Measurements from ENCODE around the gene MRM1. TPM values are rescaled to one million over a fixed set of nuclear protein-coding genes. Genes with fewer than 3 reads are reported as not detected.

MRM1 gene
- total RNA-seq, 1 donor from 2014 or later: 2.7 TPM

GRCh38 chr17:36643086-36643685, 41.8 kb downstream of the MRM1 start:
- Histone ChIP-seq H3K9me3 (no peaks in the 10 kb centered on the region), H3K4me1 (peaks cover 16% of the 10 kb centered on the region), H3K27ac (no peak overlapping the region), H3K27me3 (peaks cover 10% of the 10 kb centered on the region), H3K4me3 (no peak overlapping the region), H3K36me3 (no peaks in the 10 kb centered on the region)
- intact Hi-C loops (cut with DNase I): no loop called here
- no peak for DNase-seq (ENCODE audit: extremely low spot score in 2 of 2)
- no peak for TF ChIP-seq POLR2AphosphoS5 (IDR thresholded peaks at IDR 0.05; ENCODE audit: insufficient read depth in 1 of 2, low read depth in 1 of 2)
- TF ChIP-seq CTCF (IDR thresholded peaks at IDR 0.05): no peak
- TF ChIP-seq POLR2A (IDR thresholded peaks at IDR 0.05): no peak

- intact Hi-C loops (cut with DNase I): no loop called here
- no peaks in the 10 kb centered on the region for H3K36me3 ChIP-seq
- H3K9me3 ChIP-seq: no peaks in the 10 kb centered on the region
- no peak for TF ChIP-seq CTCF (IDR thresholded peaks at IDR 0.05)
- TF ChIP-seq POLR2AphosphoS5 (IDR thresholded peaks at IDR 0.05; ENCODE audit: insufficient read depth in 1 of 2, low read depth in 1 of 2): no peak
- TF ChIP-seq POLR2A (IDR thresholded peaks at IDR 0.05): no peak
- no peak overlapping the region for H3K4me3 ChIP-seq
- H3K4me1 ChIP-seq: peaks cover 16% of the 10 kb centered on the region
- no peak for DNase-seq (ENCODE audit: extremely low spot score in 2 of 2)
- peaks cover 10% of the 10 kb centered on the region for H3K27me3 ChIP-seq
- H3K27ac ChIP-seq: no peak overlapping the region
These were observed 44.0 kb downstream of the MRM1 start for GRCh38 chr17:36645422-36645821.

- DNase-seq (ENCODE audit: extremely low spot score in 2 of 2): no peak
- Histone ChIP-seq H3K4me3 (no peak overlapping the region), H3K36me3 (no peaks in the 10 kb centered on the region), H3K27ac (no peak overlapping the region), H3K27me3 (peaks cover 2% of the 10 kb centered on the region), H3K4me1 (peaks cover under 1% of the 10 kb centered on the region), H3K9me3 (no peaks in the 10 kb centered on the region)
- intact Hi-C loops (cut with DNase I): no loop called here
- TF ChIP-seq POLR2AphosphoS5 (IDR thresholded peaks at IDR 0.05; ENCODE audit: insufficient read depth in 1 of 2, low read depth in 1 of 2) (no peak), CTCF (IDR thresholded peaks at IDR 0.05) (no peak), POLR2A (IDR thresholded peaks at IDR 0.05) (no peak)
These were observed 46.3 kb downstream of the MRM1 start for GRCh38 chr17:36647636-36648035.

GRCh38 chr17:36650096-36650775, 48.9 kb downstream of the MRM1 start:
- no peaks in the 10 kb centered on the region for H3K9me3 ChIP-seq
- H3K4me1 ChIP-seq: no peaks in the 10 kb centered on the region
- DNase-seq (ENCODE audit: extremely low spot score in 2 of 2): no peak
- H3K27ac ChIP-seq: no peak overlapping the region
- H3K36me3 ChIP-seq: no peaks in the 10 kb centered on the region
- H3K4me3 ChIP-seq: no peak overlapping the region
- TF ChIP-seq CTCF (IDR thresholded peaks at IDR 0.05): no peak
- no peak for TF ChIP-seq POLR2A (IDR thresholded peaks at IDR 0.05)
- intact Hi-C loops (cut with DNase I): no loop called here
- H3K27me3 ChIP-seq: no peaks in the 10 kb centered on the region

GRCh38 chr17:36653374-36653773, 52.0 kb downstream of the MRM1 start:
- no peaks in the 10 kb centered on the region for H3K9me3 ChIP-seq
- intact Hi-C loops (cut with DNase I): no loop called here
- no peaks in the 10 kb centered on the region for H3K27me3 ChIP-seq
- H3K27ac ChIP-seq: no peak overlapping the region
- TF ChIP-seq CTCF (IDR thresholded peaks at IDR 0.05) (no peak), POLR2AphosphoS5 (IDR thresholded peaks at IDR 0.05; ENCODE audit: insufficient read depth in 1 of 2, low read depth in 1 of 2) (no peak), POLR2A (IDR thresholded peaks at IDR 0.05) (no peak)
- no peak for DNase-seq (ENCODE audit: extremely low spot score in 2 of 2)
- no peak overlapping the region for H3K4me3 ChIP-seq
- no peaks in the 10 kb centered on the region for H3K36me3 ChIP-seq
- peaks cover 8% of the 10 kb centered on the region for H3K4me1 ChIP-seq

Measured in vagina (tissue), 2 donors.